WTC11 (cell line): Measurements from ENCODE around the gene ITPR1.

Experiments
- ATF2 ChIP-seq: sonication (generic); formaldehyde crosslinking; IDR thresholded peaks from 2 replicates; pipeline ENCODE4 v1.8.1; 2022; ENCODE audit warnings: low read depth, missing genetic modification reagents, borderline replicate concordance
- CTCF ChIP-seq: fragments of 200-600 bp; IDR thresholded peaks from 2 replicates; pipeline ENCODE4 v1.8.0; 2022; ENCODE audit warnings: antibody characterized with exemption
- MAX ChIP-seq: sonication (generic); formaldehyde crosslinking; IDR thresholded peaks from 2 replicates; pipeline ENCODE4 v1.8.0; 2022; ENCODE audit warnings: mild to moderate bottlenecking, missing genetic modification reagents
- USF1 ChIP-seq: sonication (generic); formaldehyde crosslinking; IDR thresholded peaks from 2 replicates; pipeline ENCODE4 v1.8.0; 2022; ENCODE audit warnings: mild to moderate bottlenecking, missing genetic modification reagents

GRCh38 chr3:4721511-4721911, 228.4 kb downstream of the ITPR1 start:
- TF ChIP-seq CTCF = no peak
- TF ChIP-seq ATF2 (CRISPR knock-in tag) = no peak
- TF ChIP-seq MAX = no peak
- TF ChIP-seq USF1 (CRISPR knock-in tag) = no peak
